Mucosa of descending colon (tissue), 3 donors: ENCODE data around the gene TMEM30B. TPM values are rescaled to one million over a fixed set of nuclear protein-coding genes. Genes with fewer than 3 reads are reported as not detected.
A peak's percentile ranks its signal among the peaks of the same experiment; 100 is the strongest.

Source experiments
- ATAC-seq: fragments of 200-7000 bp; cut with Tn5 transposase; one replicate; pipeline ENCODE4 v1.9.1; 2020; ENCODE audit warnings: mild to moderate bottlenecking, moderate library complexity
- DNase-seq, 3 donors: peaks; one replicate each; pipeline ENCODE4 v3.0.0-alpha.2; 2020
- H3K36me3 ChIP-seq: fragments of 200-600 bp; one replicate; pipeline ENCODE4 v1.8.0; 2021; ENCODE audit warnings: low read depth, mild to moderate bottlenecking
- H3K4me1 ChIP-seq: fragments of 200-600 bp; one replicate; pipeline ENCODE4 v1.8.0; 2021; ENCODE audit warnings: low read depth, mild to moderate bottlenecking
- H3K4me3 ChIP-seq: fragments of 200-600 bp; one replicate; pipeline ENCODE4 v1.8.0; 2021; ENCODE audit warnings: mild to moderate bottlenecking
- H3K9me3 ChIP-seq: fragments of 200-600 bp; one replicate; pipeline ENCODE4 v1.8.0; 2021; ENCODE audit warnings: mild to moderate bottlenecking
- CTCF ChIP-seq: fragments of 200-600 bp; IDR thresholded peaks from one replicate; pipeline ENCODE4 v1.8.0; 2022; ENCODE audit warnings: antibody characterized with exemption, mild to moderate bottlenecking
- intact Hi-C, 2 donors: fragments of 100-400 bp; cut with DNase I in 1 of 2; cut with micrococcal nuclease in 1 of 2; formaldehyde crosslinking; loops; one replicate each; pipeline versions ENCODE4 v1.11.0 to v1.11.1; 2022; cut with DNase I, micrococcal nuclease
- total RNA-seq, 3 donors: library from RNA; stranded (reverse); fragmentation: NEBNext Ultra II Directional in 2 of 3; extraction: Animal tissue kit (Norgen Biotek cat#: 25700) in 2 of 3; gene quantifications; one replicate each; pipeline versions ENCODE4 v1.2.1 to v1.2.4, GENCODE V29; 2021 to 2023
- donor health status: DM: no; HTN: no; CAD: no; lungs with moderate emphysema.
- donor health status: DM: no; HTN: no; CAD: no.
- donor health status: DM: no; HTN: yes; CAD: no.

TMEM30B gene
- total RNA-seq, 3 donors from 2014 or later: 26.2 to 83.8 (median 54.1) TPM

GRCh38 chr14:61308198-61308597, 27.1 kb upstream of the TMEM30B start:
- Histone ChIP-seq H3K9me3 (peaks cover 7% of the 10 kb centered on the region), H3K4me1 (no peaks in the 10 kb centered on the region), H3K4me3 (no peak overlapping the region), H3K36me3 (no peaks in the 10 kb centered on the region)
- intact Hi-C loops: no loop called here
- TF ChIP-seq CTCF: no peak
- no peak for DNase-seq
- ATAC-seq: no peak

- DNase-seq (no peak), ATAC-seq (no peak)
- no peak for TF ChIP-seq CTCF
- H3K9me3 ChIP-seq: no peaks in the 10 kb centered on the region
- H3K4me1 ChIP-seq: no peaks in the 10 kb centered on the region
- intact Hi-C loops: no loop called here
- no peak overlapping the region for H3K4me3 ChIP-seq
- no peaks in the 10 kb centered on the region for H3K36me3 ChIP-seq
These were observed 23.6 kb upstream of the TMEM30B start for GRCh38 chr14:61304688-61305087.

- intact Hi-C loops: no loop called here
- H3K9me3 ChIP-seq: no peaks in the 10 kb centered on the region
- H3K36me3 ChIP-seq: no peaks in the 10 kb centered on the region
- no peak for ATAC-seq
- no peak for DNase-seq
- H3K4me1 ChIP-seq: peaks cover 4% of the 10 kb centered on the region
- TF ChIP-seq CTCF: no peak
- H3K4me3 ChIP-seq: no peak overlapping the region
These were observed 19.6 kb upstream of the TMEM30B start for GRCh38 chr14:61300754-61301153.

GRCh38 chr14:61300209-61300608, 19.1 kb upstream of the TMEM30B start:
- DNase-seq: no peak
- Histone ChIP-seq H3K4me1 (peaks cover 4% of the 10 kb centered on the region), H3K4me3 (no peak overlapping the region), H3K36me3 (no peaks in the 10 kb centered on the region), H3K9me3 (no peaks in the 10 kb centered on the region)
- TF ChIP-seq CTCF: no peak
- no peak for ATAC-seq
- intact Hi-C loops: no loop called here

- H3K9me3 ChIP-seq: no peaks in the 10 kb centered on the region
- intact Hi-C loops: no loop called here
- H3K4me1 ChIP-seq: peaks cover 4% of the 10 kb centered on the region
- no peak for TF ChIP-seq CTCF
- H3K36me3 ChIP-seq: no peaks in the 10 kb centered on the region
- DNase-seq: peak in 1 of 3 donors; percentile 44
- no peak overlapping the region for H3K4me3 ChIP-seq
- peak; percentile 31 for ATAC-seq
These were observed 17.7 kb upstream of the TMEM30B start for GRCh38 chr14:61298824-61299223.

GRCh38 chr14:61297581-61297980, 16.4 kb upstream of the TMEM30B start:
- DNase-seq (no peak), ATAC-seq (no peak)
- no peak for TF ChIP-seq CTCF
- Histone ChIP-seq H3K36me3 (no peaks in the 10 kb centered on the region), H3K4me3 (no peak overlapping the region), H3K9me3 (no peaks in the 10 kb centered on the region), H3K4me1 (peaks cover 4% of the 10 kb centered on the region)
- intact Hi-C loops: no loop called here
